ENCODE data around the gene MRGPRG. TPM values are rescaled to one million over a fixed set of nuclear protein-coding genes. Genes with fewer than 3 reads are reported as not detected.

Gene MRGPRG
- total and polyA plus RNA-seq, 2 donors from 2014 or later: not detected

GRCh38 chr11:3222941-3223915 lies 4.6 kb upstream of the MRGPRG start:
- Histone ChIP-seq H3K4me3 (ENCODE audit: low read length in 3 of 3) (no peak overlapping the region), H3K9ac (ENCODE audit: low read length in 3 of 3) (no peak overlapping the region), H3K36me3 (ENCODE audit: control insufficient read depth in 2 of 3, insufficient read depth in 3 of 3, low read length in 3 of 3) (no peaks in the 10 kb centered on the region), H3K27me3 (ENCODE audit: control insufficient read depth, insufficient read depth, low read length) (no peaks in the 10 kb centered on the region), H3K4me1 (ENCODE audit: control insufficient read depth in 2 of 3, insufficient read depth in 2 of 3, low read depth in 1 of 3, low read length in 3 of 3) (peaks cover 0 to 3% (median 0%) of the 10 kb centered on the region in 3 donors), H3K9me3 (ENCODE audit: control insufficient read depth in 2 of 3, insufficient read depth in 1 of 3, low read length in 3 of 3) (no peaks in the 10 kb centered on the region), H3K27ac (ENCODE audit: low read depth in 2 of 2, low read length in 2 of 2) (no peak overlapping the region)
- FAIRE-seq (no peak), DNase-seq (peak in 1 of 5 donors; percentile 56)
- intact Hi-C loops (cut with DNase I): no loop called here
- TF ChIP-seq, protein P1, sequence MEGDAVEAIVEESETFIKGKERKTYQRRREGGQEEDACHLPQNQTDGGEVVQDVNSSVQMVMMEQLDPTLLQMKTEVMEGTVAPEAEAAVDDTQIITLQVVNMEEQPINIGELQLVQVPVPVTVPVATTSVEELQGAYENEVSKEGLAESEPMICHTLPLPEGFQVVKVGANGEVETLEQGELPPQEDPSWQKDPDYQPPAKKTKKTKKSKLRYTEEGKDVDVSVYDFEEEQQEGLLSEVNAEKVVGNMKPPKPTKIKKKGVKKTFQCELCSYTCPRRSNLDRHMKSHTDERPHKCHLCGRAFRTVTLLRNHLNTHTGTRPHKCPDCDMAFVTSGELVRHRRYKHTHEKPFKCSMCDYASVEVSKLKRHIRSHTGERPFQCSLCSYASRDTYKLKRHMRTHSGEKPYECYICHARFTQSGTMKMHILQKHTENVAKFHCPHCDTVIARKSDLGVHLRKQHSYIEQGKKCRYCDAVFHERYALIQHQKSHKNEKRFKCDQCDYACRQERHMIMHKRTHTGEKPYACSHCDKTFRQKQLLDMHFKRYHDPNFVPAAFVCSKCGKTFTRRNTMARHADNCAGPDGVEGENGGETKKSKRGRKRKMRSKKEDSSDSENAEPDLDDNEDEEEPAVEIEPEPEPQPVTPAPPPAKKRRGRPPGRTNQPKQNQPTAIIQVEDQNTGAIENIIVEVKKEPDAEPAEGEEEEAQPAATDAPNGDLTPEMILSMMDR (IDR thresholded peaks at IDR 0.05; ENCODE audit: borderline replicate concordance, extremely low read depth, insufficient read depth): no peak

DNA sequence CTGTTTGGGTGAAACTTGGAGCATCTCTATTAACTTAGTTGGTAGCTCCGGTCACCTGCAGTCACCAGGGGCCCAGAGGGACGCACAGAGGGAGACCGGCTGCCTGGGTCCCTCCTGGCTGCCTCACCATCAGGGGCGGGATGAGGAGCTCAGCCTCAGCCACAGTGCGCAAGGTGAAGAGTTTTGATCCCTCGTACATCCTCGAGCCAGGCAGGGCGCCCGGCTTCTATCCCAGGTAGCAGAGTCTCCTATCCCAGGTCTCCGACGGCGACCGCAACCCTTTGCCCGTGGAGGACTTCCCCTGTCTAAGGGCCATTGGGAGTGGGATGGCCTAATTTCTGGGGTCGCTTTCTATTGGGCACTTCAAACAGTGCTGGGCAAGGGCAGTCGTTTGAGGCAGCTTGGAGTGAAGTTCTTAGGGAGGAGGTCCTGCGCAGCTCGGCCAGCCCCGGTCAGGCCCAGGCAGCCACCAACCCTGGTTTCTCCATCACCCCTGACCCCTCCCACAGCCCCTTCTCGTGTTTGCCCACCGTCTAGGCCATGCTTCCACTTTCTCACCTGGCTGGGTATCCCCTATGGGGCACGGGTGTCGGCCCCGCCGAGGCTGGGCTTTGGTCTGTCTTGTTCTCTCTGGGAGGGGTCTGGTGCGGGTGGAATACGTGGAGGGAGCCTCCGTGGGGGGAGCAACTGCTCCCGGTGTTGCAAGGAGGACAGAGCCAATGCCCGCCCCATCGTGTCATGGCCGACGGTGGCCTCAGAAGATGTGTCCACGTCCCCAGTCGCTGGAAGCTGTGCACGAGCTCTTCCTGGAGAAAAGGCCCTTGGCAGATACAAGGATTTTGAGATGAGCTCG lies 3.6 kb upstream of the MRGPRG start:
- Histone ChIP-seq H3K4me3 (ENCODE audit: low read length in 3 of 3) (no peak overlapping the region), H3K9me3 (ENCODE audit: control insufficient read depth in 2 of 3, insufficient read depth in 1 of 3, low read length in 3 of 3) (no peaks in the 10 kb centered on the region), H3K4me1 (ENCODE audit: control insufficient read depth in 2 of 3, insufficient read depth in 2 of 3, low read depth in 1 of 3, low read length in 3 of 3) (peaks cover 0 to 3% (median 0%) of the 10 kb centered on the region in 3 donors), H3K27ac (ENCODE audit: low read depth in 2 of 2, low read length in 2 of 2) (no peak overlapping the region), H3K36me3 (ENCODE audit: control insufficient read depth in 2 of 3, insufficient read depth in 3 of 3, low read length in 3 of 3) (no peaks in the 10 kb centered on the region), H3K27me3 (ENCODE audit: control insufficient read depth, insufficient read depth, low read length) (no peaks in the 10 kb centered on the region), H3K9ac (ENCODE audit: low read length in 3 of 3) (no peak overlapping the region)
- FAIRE-seq (no peak), DNase-seq (peak in 2 of 5 donors; percentile 45 to 67)
- intact Hi-C loops (cut with DNase I): no loop called here
- TF ChIP-seq, protein P1 (IDR thresholded peaks at IDR 0.05; ENCODE audit: borderline replicate concordance, extremely low read depth, insufficient read depth): no peak

GRCh38 chr11:3221408-3222002 lies 2.9 kb upstream of the MRGPRG start:
- TF ChIP-seq, protein P1 (IDR thresholded peaks at IDR 0.05; ENCODE audit: borderline replicate concordance, extremely low read depth, insufficient read depth): no peak
- peaks cover 0 to 3% (median 0%) of the 10 kb centered on the region in 3 donors for H3K4me1 ChIP-seq (ENCODE audit: control insufficient read depth in 2 of 3, insufficient read depth in 2 of 3, low read depth in 1 of 3, low read length in 3 of 3)
- no peaks in the 10 kb centered on the region for H3K9me3 ChIP-seq (ENCODE audit: control insufficient read depth in 2 of 3, insufficient read depth in 1 of 3, low read length in 3 of 3)
- no peak overlapping the region for H3K9ac ChIP-seq (ENCODE audit: low read length in 3 of 3)
- no peaks in the 10 kb centered on the region for H3K36me3 ChIP-seq (ENCODE audit: control insufficient read depth in 2 of 3, insufficient read depth in 3 of 3, low read length in 3 of 3)
- intact Hi-C loops (cut with DNase I): no loop called here
- no peaks in the 10 kb centered on the region for H3K27me3 ChIP-seq (ENCODE audit: control insufficient read depth, insufficient read depth, low read length)
- no peak overlapping the region for H3K4me3 ChIP-seq (ENCODE audit: low read length in 3 of 3)
- DNase-seq (peak in 1 of 5 donors; percentile 35), FAIRE-seq (no peak)
- H3K27ac ChIP-seq (ENCODE audit: low read depth in 2 of 2, low read length in 2 of 2): no peak overlapping the region

Measured in kidney (tissue), 14 donors.